T-helper 1 cell (primary cell): Measurements from ENCODE around the gene OTOS.

Experiments used
- DNase-seq, 5 donors: peaks; one replicate each; pipeline ENCODE4 v3.0.0-alpha.2; 2012 to 2020

Gene OTOS

DNA sequence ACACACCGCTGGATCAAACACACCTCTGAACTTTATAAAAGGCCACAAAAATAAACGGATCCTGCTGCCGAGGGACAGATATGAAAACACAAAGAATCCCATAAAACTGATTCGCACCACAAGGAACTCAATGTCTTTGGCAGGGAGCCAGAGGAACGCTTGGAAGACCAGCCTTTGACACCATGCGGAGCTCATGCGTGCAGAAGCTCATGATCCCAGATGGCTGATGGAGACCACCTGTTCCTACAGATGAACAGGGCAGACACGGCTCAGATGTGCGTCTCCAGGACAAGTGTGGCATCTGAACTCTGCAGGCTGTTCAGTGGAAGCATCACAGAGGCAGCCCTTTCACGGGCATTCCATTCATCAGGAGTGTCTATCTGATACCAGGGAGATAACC lies 29.2 kb downstream of the OTOS start:
- DNase-seq = no peak

DNA sequence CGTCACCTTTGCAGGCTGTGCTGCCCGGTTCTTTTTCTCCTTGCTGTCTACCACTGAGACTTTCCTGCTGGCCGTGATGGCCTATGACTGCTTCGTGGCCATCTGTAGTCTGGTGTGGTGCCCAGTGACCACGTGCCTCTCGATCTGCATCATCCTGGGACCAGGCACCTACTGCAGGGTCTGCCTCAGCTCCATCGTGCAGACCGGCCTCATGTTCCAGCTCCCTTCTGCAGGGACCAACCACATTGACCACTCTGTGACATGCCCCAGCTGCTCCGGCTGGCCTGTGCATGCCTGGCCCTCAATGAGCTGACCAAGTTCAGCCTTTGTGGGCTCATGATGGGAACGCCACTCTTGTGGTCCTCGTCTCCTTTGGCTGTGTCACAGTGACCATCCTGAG lies 31.1 kb downstream of the OTOS start:
- no peak for DNase-seq

DNA sequence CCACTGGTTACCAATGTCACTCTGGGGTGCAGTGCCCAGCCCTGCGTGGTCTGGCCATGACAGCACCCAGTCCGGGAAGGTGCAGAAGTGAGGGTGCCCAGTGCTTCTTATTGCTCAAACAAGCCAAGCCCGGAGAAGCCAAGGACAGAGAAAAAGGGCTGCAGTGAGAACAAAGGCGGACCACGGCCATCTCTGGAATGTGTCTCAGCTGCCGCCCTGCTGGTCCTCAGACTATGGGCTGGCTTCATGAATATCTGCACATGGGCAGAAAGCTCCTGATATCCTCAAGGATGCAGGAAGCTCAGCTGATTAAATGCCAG lies 33.0 kb downstream of the OTOS start:
- DNase-seq = no peak

DNA sequence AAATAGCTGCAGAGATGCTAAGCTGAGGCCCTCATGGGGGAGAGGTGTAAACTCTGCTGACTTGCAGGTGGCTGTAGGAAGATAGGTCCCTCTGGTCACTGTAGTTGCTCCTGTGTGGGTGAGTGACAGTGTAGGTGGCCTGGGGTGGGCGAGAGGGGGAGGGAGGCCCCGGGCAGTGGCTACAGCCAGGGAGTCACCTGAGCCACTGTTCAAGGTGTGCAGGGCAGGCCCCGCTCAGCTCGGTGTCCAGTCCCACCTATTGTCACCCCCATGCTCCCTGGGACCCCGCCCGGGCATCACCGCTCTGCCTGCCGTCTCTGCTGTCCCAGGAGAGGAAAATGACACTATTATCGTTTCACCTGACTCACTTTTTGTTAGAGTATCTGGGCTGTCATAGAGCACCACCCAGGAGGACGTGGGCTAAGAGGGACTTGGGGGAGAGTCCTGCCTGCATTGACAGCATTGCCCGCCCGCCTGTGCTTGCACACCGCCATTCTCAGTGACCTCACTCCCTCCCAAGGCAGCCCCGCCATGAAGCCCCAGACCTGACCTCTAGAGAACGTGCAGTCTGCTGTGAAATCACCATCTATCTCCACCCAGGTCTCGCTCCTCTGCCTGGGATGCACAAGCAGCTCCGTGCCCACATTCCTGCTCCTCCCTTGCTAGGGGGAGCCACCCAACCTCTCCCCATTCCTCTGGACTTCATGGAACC lies 33.5 kb downstream of the OTOS start:
- no peak for DNase-seq

DNA sequence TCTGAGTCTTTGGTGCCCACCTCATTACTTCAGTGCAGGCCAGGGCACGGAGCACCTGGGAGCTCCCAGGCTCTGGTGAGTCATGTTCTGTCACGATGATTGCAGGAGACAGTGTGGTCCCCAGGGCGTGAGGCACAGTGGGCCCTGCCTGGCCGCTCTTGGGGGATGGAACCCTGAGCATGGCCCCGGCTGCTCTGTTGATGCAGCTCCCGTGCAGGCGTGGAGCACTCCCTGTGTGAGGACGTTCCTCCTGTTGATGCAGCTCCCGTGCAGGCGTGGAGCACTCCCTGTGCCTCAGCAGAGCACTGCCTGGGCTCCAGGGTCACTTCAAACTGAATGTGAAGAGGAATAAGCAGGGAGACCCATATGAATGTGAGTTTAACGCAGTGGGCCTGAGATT lies 34.5 kb downstream of the OTOS start:
- no peak for DNase-seq

DNA sequence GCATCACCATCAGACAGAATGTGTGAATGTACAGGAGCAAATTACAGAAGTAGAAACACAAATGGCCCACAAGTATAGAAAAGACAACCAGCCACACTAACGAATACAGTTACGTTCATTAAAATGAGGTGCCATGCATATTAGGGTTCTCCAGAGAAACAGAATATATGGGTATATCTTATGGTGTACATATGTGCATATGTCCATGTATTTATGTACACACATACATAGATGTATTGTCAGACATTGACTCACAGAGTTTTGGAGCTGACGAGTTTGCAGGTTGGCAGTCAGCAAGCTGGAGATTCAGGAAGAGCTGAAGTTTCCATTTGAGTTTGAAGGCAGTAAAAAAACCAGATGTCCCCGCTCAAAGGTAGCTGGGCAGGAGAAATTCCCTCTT lies 37.3 kb downstream of the OTOS start:
- no peak for DNase-seq

DNA sequence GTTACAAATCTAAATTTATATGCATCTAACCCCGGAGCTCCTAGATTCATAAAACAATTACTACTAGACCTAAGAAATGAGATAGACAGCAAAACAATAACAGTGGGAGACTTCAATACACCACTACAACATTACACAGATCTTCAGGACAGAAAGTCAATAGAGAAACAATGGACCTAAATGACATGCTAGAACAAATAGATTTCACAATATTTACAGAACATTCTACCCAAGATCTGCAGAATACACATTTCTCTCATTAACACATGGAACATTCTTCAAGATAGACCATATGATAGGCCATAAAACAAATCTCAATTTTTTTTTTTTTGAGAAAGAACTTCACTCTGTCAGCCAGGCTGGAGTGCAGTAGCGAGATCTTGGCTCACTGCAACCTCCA lies 42.1 kb downstream of the OTOS start:
- no peak for DNase-seq

DNA sequence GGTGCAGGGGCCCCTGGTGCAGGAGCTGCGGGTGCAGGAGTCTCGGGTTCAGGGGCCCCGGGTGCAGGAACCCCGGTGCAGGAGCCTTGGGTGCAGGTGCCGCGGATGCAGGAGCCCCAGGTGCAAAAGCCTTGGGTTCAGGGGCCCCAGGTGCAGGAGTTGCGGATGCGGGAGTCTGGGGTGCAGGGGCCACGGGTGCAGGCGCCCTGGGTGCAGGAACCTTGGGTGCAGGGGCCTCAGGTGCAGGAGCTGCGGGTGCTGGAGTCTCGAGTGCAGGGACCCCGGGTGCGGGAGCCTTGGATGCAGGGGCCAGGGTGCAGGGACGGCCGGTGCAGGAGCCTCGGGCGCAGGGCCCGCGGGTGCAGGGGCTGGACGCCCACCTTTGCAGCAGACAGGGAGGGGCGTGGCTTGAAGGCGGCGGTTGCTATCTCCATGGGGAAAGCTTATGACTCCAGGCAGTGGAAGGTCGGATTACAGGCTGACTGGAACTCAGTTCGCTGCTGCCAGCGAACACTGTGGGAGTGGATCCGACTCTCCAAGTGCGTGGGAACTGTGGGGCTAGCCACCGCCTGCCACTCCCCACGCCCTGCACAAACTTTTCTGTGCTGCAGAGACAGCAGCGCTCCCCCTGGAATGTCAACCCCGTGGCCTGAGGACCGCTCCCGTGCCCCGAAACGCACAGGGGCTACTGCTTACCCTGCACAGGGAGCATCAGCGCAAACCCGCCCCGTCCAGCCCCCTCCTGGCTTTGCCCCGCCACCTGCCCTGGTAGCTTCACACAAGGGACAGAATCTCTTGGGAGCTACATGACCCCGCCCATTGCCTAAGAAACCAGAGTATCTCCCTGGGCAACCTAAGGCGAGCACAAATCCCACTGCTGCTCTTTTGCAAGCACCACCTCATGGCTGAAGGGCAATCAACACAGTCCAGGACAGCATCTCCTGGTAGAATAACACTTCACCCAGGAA lies 44.6 kb downstream of the OTOS start:
- DNase-seq = no peak

DNA sequence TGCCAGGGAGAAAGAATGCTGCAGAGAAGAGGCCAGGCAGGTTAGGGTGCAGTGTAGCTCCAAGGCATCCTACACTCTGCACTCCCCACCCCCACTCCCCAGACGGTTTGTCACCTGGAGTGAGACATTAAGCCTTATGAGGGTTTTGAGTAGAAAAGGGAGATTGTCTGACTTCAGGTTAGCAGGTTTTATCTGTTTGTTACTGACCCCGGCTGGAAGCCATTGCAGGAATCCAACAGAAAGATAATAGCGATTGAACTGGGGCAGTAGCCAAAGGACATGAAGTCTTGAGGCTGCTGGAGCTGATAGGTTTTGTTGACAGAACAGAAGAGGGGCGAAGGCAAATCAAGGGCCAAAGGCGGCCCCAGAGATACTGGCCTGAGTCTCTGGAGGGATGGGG lies 51.2 kb downstream of the OTOS start:
- DNase-seq = no peak
